ENCODE data around the gene COX4I1.

The COX4I1 gene

GRCh38 chr16:85848986-85849385 is 49.5 kb downstream of the COX4I1 start:
- no peaks in the 10 kb centered on the region for H3K36me3 ChIP-seq (ENCODE audit: control insufficient read depth in 2 of 2, insufficient read depth in 1 of 2, low read length in 2 of 2)
- H3K4me1 ChIP-seq (ENCODE audit: control insufficient read depth, insufficient read depth, low read length) = no peaks in the 10 kb centered on the region; the same call in 1 of the 2 replicates
- TF ChIP-seq GLIS2 (tag by site-specific recombination; IDR thresholded peaks at IDR 0.05) = no peak
- no peak for TF ChIP-seq ZBTB48 (tag by site-specific recombination; IDR thresholded peaks at IDR 0.05)
- TF ChIP-seq CTCF (tag by site-specific recombination; IDR thresholded peaks at IDR 0.05) = no peak
- TF ChIP-seq ZSCAN4 (tag by site-specific recombination; IDR thresholded peaks at IDR 0.05) = no peak
- ChIA-PET POLR2A (no interaction called here), CTCF (interaction anchor here (0.6 kb wide), 1 partner anchor 74 kb away, joined by 4 read pairs; no protein-coding TSS in a partner anchor)
- H3K4me3 ChIP-seq (ENCODE audit: low read depth, low read length) = no peak overlapping the region
- H3K9me3 ChIP-seq (ENCODE audit: control insufficient read depth, insufficient read depth, low read depth, low read length) = no peaks in the 10 kb centered on the region
- no peak overlapping the region for H3K27ac ChIP-seq (ENCODE audit: extremely low read depth, low read depth, low read length)

- H3K4me1 ChIP-seq (ENCODE audit: control insufficient read depth, insufficient read depth, low read length) = no peaks in the 10 kb centered on the region; the same call in 1 of the 2 replicates
- POLR2A ChIA-PET = no interaction called here
These were observed 49.9 kb downstream of the COX4I1 start for GRCh38 chr16:85849388-85849787.

GRCh38 chr16:85850344-85850880 is 50.9 kb downstream of the COX4I1 start:
- no peak overlapping the region for H3K4me3 ChIP-seq (ENCODE audit: low read depth, low read length)
- TF ChIP-seq KLF9 (tag by site-specific recombination; IDR thresholded peaks at IDR 0.05; ENCODE audit: low read depth) (no peak), ZNF10 (tag by site-specific recombination; IDR thresholded peaks at IDR 0.05) (no peak), GLIS1 (tag by site-specific recombination; IDR thresholded peaks at IDR 0.05) (no peak), ZNF768 (tag by site-specific recombination; IDR thresholded peaks at IDR 0.05) (no peak), TRIM28 (IDR thresholded peaks at IDR 0.05; ENCODE audit: borderline replicate concordance, low read length) (no peak), GLIS2 (tag by site-specific recombination; IDR thresholded peaks at IDR 0.05) (no peak), ZNF692 (tag by site-specific recombination; IDR thresholded peaks at IDR 0.05) (no peak), ZNF843 (tag by site-specific recombination; IDR thresholded peaks at IDR 0.05) (no peak), ZNF362 (tag by site-specific recombination; IDR thresholded peaks at IDR 0.05) (no peak), ZSCAN4 (tag by site-specific recombination; IDR thresholded peaks at IDR 0.05) (no peak), ZNF510 (tag by site-specific recombination; IDR thresholded peaks at IDR 0.05; ENCODE audit: insufficient replicate concordance) (no peak), ZNF530 (tag by site-specific recombination; IDR thresholded peaks at IDR 0.05; ENCODE audit: low read depth) (no peak), ZIC2 (tag by site-specific recombination; IDR thresholded peaks at IDR 0.05) (no peak), ZBTB7A (tag by site-specific recombination; IDR thresholded peaks at IDR 0.05; ENCODE audit: low read depth) (no peak), GFI1B (tag by site-specific recombination; IDR thresholded peaks at IDR 0.05) (no peak), ATF2 (tag by site-specific recombination; IDR thresholded peaks at IDR 0.05; ENCODE audit: low read depth) (no peak), ZSCAN30 (tag by site-specific recombination; IDR thresholded peaks at IDR 0.05) (no peak), FEZF1 (tag by site-specific recombination; IDR thresholded peaks at IDR 0.05) (no peak)

More at GRCh38 chr16:85849388-85849787, 49.9 kb downstream of the COX4I1 start:
- no peak overlapping the region for H3K4me3 ChIP-seq (ENCODE audit: low read depth, low read length)
- CTCF ChIA-PET = interaction anchor here (0.6 to 0.8 kb wide), 3 partner anchors 28 to 73 kb away, joined by 3 to 5 read pairs (median 4); no protein-coding TSS in a partner anchor
- TF ChIP-seq ZNF324 (tag by site-specific recombination; IDR thresholded peaks at IDR 0.05) (no peak), SCRT1 (tag by site-specific recombination; IDR thresholded peaks at IDR 0.05; ENCODE audit: borderline replicate concordance) (0 out of 2 replicates have a peak, but pooled peaks have one; percentile 9), ZFP69B (tag by site-specific recombination; IDR thresholded peaks at IDR 0.05) (no peak), SCRT2 (tag by site-specific recombination; IDR thresholded peaks at IDR 0.05) (peak; percentile 69)
- H3K9me3 ChIP-seq (ENCODE audit: control insufficient read depth, insufficient read depth, low read depth, low read length) = no peaks in the 10 kb centered on the region
- no peak overlapping the region for H3K27ac ChIP-seq (ENCODE audit: extremely low read depth, low read depth, low read length)
- no peaks in the 10 kb centered on the region for H3K36me3 ChIP-seq (ENCODE audit: control insufficient read depth in 2 of 2, insufficient read depth in 1 of 2, low read length in 2 of 2)

More at GRCh38 chr16:85850344-85850880, 50.9 kb downstream of the COX4I1 start:
- ChIA-PET CTCF (interaction anchor here (0.6 to 0.8 kb wide), 3 partner anchors 31 to 158 kb away, joined by 3 to 5 read pairs (median 5); no protein-coding TSS in a partner anchor), POLR2A (no interaction called here)
- H3K4me1 ChIP-seq (ENCODE audit: control insufficient read depth, insufficient read depth, low read length) = no peaks in the 10 kb centered on the region
- H3K9me3 ChIP-seq (ENCODE audit: control insufficient read depth, insufficient read depth, low read depth, low read length) = no peaks in the 10 kb centered on the region
- H3K27ac ChIP-seq (ENCODE audit: extremely low read depth, low read depth, low read length) = no peak overlapping the region
- no peaks in the 10 kb centered on the region for H3K36me3 ChIP-seq (ENCODE audit: control insufficient read depth in 2 of 2, insufficient read depth in 1 of 2, low read length in 2 of 2)
